ENCODE measurements around the gene APOL3. TPM values are rescaled to one million over a fixed set of nuclear protein-coding genes. Genes with fewer than 3 reads are reported as not detected.

Gene APOL3
- total RNA-seq, 1 donor from 2014 or later = 2.3 TPM

GRCh38 chr22:36134182-36134581 is 26.4 kb downstream of the APOL3 start:
- H3K9me3 Mint-ChIP-seq (ENCODE audit: unreplicated experiment) = peaks cover 3% of the 10 kb centered on the region
- H3K4me3 Mint-ChIP-seq (ENCODE audit: unreplicated experiment) = no peak overlapping the region
- Histone ChIP-seq H3K36me3 (ENCODE audit: insufficient read depth, low read length) (no peaks in the 10 kb centered on the region), H3K9me3 (ENCODE audit: insufficient read depth, low read depth, low read length) (no peaks in the 10 kb centered on the region), H3K9ac (ENCODE audit: low read length) (no peak overlapping the region), H3K4me3 (ENCODE audit: insufficient read depth, low read depth, low read length) (no peak overlapping the region), H3K27me3 (ENCODE audit: insufficient read depth, low read length) (peaks cover 33% of the 10 kb centered on the region), H3K4me2 (ENCODE audit: low read length) (no peak overlapping the region), H4K20me1 (ENCODE audit: insufficient read depth, low read length) (no peaks in the 10 kb centered on the region), H3K27ac (ENCODE audit: low read depth, low read length) (no peak overlapping the region), H2AFZ (ENCODE audit: low read depth, low read length) (no peak overlapping the region), H3K4me1 (ENCODE audit: insufficient read depth, low read length) (no peaks in the 10 kb centered on the region), H3K79me2 (ENCODE audit: insufficient read depth, low read length) (no peaks in the 10 kb centered on the region)
- H3K36me3 Mint-ChIP-seq (ENCODE audit: low read depth, unreplicated experiment) = peaks cover 2% of the 10 kb centered on the region
- H3K27ac Mint-ChIP-seq (ENCODE audit: unreplicated experiment) = no peak overlapping the region
- H3K27me3 Mint-ChIP-seq (ENCODE audit: low read depth, unreplicated experiment) = peaks cover 57% of the 10 kb centered on the region
- TF ChIP-seq EZH2 (IDR thresholded peaks at IDR 0.05; ENCODE audit: insufficient read depth, low read length) = no peak
- no peak for TF ChIP-seq CTCF (IDR thresholded peaks at IDR 0.05; ENCODE audit: insufficient read depth, low read depth, low read length)
- FAIRE-seq (no peak), DNase-seq (ENCODE audit: low read depth) (no peak)
- peaks cover 9% of the 10 kb centered on the region for H3K4me1 Mint-ChIP-seq (ENCODE audit: low read depth, unreplicated experiment)

GRCh38 chr22:36131907-36132306 is 28.6 kb downstream of the APOL3 start:
- H3K9me3 ChIP-seq (ENCODE audit: insufficient read depth, low read depth, low read length) = no peaks in the 10 kb centered on the region
- H3K4me2 ChIP-seq (ENCODE audit: low read length) = no peak overlapping the region
- Mint-ChIP-seq H3K4me3 (ENCODE audit: unreplicated experiment) (no peak overlapping the region), H3K4me1 (ENCODE audit: low read depth, unreplicated experiment) (peaks cover 9% of the 10 kb centered on the region), H3K36me3 (ENCODE audit: low read depth, unreplicated experiment) (peaks cover 2% of the 10 kb centered on the region), H3K27me3 (ENCODE audit: low read depth, unreplicated experiment) (peaks cover 64% of the 10 kb centered on the region), H3K27ac (ENCODE audit: unreplicated experiment) (no peak overlapping the region), H3K9me3 (ENCODE audit: unreplicated experiment) (peaks cover 3% of the 10 kb centered on the region)
- H3K79me2 ChIP-seq (ENCODE audit: insufficient read depth, low read length) = no peaks in the 10 kb centered on the region
- no peaks in the 10 kb centered on the region for H3K36me3 ChIP-seq (ENCODE audit: insufficient read depth, low read length)
- DNase-seq (ENCODE audit: low read depth) = no peak
- FAIRE-seq = no peak
- TF ChIP-seq EZH2 (IDR thresholded peaks at IDR 0.05; ENCODE audit: insufficient read depth, low read length) (no peak), CTCF (IDR thresholded peaks at IDR 0.05; ENCODE audit: insufficient read depth, low read depth, low read length) (no peak)
- peaks cover 37% of the 10 kb centered on the region for H3K27me3 ChIP-seq (ENCODE audit: insufficient read depth, low read length)
- H3K9ac ChIP-seq (ENCODE audit: low read length) = no peak overlapping the region
- no peak overlapping the region for H2AFZ ChIP-seq (ENCODE audit: low read depth, low read length)
- no peak overlapping the region for H3K4me3 ChIP-seq (ENCODE audit: insufficient read depth, low read depth, low read length)
- no peaks in the 10 kb centered on the region for H4K20me1 ChIP-seq (ENCODE audit: insufficient read depth, low read length)
- H3K4me1 ChIP-seq (ENCODE audit: insufficient read depth, low read length) = no peaks in the 10 kb centered on the region
- H3K27ac ChIP-seq (ENCODE audit: low read depth, low read length) = no peak overlapping the region

- FAIRE-seq (no peak), DNase-seq (ENCODE audit: low read depth) (no peak)
- Histone ChIP-seq H3K27me3 (ENCODE audit: insufficient read depth, low read length) (peaks cover 37% of the 10 kb centered on the region), H2AFZ (ENCODE audit: low read depth, low read length) (no peak overlapping the region), H3K4me2 (ENCODE audit: low read length) (no peak overlapping the region), H3K79me2 (ENCODE audit: insufficient read depth, low read length) (no peaks in the 10 kb centered on the region), H3K36me3 (ENCODE audit: insufficient read depth, low read length) (no peaks in the 10 kb centered on the region), H3K27ac (ENCODE audit: low read depth, low read length) (no peak overlapping the region), H3K4me3 (ENCODE audit: insufficient read depth, low read depth, low read length) (no peak overlapping the region), H3K4me1 (ENCODE audit: insufficient read depth, low read length) (no peaks in the 10 kb centered on the region), H3K9me3 (ENCODE audit: insufficient read depth, low read depth, low read length) (no peaks in the 10 kb centered on the region), H4K20me1 (ENCODE audit: insufficient read depth, low read length) (no peaks in the 10 kb centered on the region), H3K9ac (ENCODE audit: low read length) (no peak overlapping the region)
- peaks cover 3% of the 10 kb centered on the region for H3K9me3 Mint-ChIP-seq (ENCODE audit: unreplicated experiment)
- no peak overlapping the region for H3K27ac Mint-ChIP-seq (ENCODE audit: unreplicated experiment)
- H3K36me3 Mint-ChIP-seq (ENCODE audit: low read depth, unreplicated experiment) = peaks cover 2% of the 10 kb centered on the region
- H3K4me1 Mint-ChIP-seq (ENCODE audit: low read depth, unreplicated experiment) = peaks cover 6% of the 10 kb centered on the region
- H3K27me3 Mint-ChIP-seq (ENCODE audit: low read depth, unreplicated experiment) = peaks cover 59% of the 10 kb centered on the region
- no peak for TF ChIP-seq EZH2 (IDR thresholded peaks at IDR 0.05; ENCODE audit: insufficient read depth, low read length)
- TF ChIP-seq CTCF (IDR thresholded peaks at IDR 0.05; ENCODE audit: insufficient read depth, low read depth, low read length) = no peak
- no peak overlapping the region for H3K4me3 Mint-ChIP-seq (ENCODE audit: unreplicated experiment)
These were observed 30.8 kb downstream of the APOL3 start for GRCh38 chr22:36129486-36130388.
